GM19438 (cell line): ENCODE results near the gene CMTM6.
"Not testable (repeated sequence)": the region's sequence is repeated elsewhere in the genome, so short reads cannot be mapped to it uniquely, and the experiment has no call there.

ENCODE experiments used
- ATAC-seq: cut with Tn5 transposase; IDR thresholded peaks from one replicate; pipeline ENCODE4 v1.9.1; 2021; ENCODE audit warnings: low read depth; ENCODE audit not compliant: unreplicated experiment

Gene CMTM6

DNA sequence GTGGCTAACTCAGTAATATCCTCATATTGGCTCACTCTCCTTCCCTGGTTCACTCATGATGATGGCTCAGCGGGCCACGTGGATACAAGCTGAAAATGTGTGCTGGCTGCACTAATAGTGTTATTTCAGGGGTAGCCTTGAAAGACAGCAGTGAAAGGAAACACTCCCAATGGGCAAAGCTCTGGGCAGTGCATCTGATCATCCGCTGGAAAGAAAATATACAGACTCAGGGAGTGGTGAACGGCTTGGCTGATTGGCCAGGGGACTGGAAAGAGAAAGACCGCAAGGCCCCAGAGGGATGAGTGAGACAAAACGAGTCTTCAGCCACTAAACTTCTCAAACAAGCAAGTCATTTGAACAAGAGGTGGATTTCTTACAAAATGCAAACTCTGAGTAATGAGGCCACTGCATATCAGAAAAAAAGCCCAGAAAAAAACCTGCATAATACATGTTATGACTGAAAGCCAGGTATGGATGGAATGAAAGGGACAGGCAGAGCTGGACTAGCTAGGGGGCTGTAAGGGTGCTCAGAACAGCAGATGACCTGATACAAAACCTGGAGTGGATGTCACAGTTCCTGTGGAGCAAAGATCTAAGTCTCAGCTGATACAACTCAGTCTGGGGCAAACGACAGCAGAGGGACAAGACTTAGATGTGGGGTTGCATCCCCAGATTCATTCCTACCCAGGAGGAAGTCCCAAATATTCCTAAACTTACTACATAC is 33.3 kb downstream of the CMTM6 start:
- peak; percentile 33 for ATAC-seq

DNA sequence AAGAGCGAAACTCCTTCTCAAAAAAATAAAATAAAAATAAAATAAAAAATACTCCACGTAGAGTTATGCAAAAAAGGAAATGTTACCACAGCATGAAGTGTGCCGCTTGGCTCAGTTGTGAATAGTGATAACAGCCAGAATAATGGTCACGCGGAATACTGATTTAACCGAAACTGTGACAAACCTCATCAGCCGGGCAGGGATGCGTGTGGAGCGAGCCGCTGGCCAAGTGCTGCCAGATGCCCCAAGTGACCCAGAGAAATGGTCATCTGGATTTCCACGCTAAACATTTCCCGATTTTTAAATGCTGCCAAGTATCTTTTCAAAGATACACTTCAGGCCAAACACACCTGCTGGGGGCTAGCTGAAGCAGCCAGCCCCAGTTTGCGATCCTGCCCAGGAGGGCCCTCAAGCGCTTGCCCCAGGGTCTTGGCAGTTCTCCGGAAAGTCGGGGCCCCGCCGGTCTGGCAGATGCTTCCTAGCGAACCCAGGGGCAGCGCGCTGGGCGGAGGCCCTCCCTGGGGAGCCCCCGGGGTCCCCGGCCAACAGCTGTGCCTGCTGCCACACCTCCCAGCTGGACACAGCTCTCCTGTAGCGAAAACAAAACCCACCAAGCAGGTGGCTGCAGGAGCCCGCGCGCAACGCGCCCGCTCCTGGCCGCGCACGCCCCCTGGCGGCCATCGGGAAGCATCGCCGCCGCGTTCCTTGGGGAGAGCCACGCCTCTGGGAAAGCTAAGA is 35.1 kb downstream of the CMTM6 start:
- peak; percentile 68 for ATAC-seq

DNA sequence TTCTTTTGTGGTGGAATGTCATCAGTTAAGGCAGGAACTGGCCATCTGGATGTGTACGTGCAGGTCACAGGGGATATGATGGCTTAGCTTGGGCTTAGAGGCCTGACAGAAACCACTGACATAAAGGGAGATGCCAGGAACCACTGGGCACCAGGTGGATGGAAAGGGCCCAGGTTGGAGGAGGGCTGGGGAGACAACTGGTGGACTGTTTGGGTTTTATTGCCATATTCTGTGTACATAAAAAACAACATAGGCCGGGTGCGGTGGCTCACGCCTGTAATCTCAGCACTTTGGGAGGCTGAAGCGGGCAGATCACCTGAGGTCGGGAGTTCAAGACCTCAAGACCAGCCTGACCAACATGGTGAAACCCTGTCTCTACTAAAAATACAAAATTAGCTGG is 35.8 kb downstream of the CMTM6 start:
- not testable (repeated sequence) for ATAC-seq

DNA sequence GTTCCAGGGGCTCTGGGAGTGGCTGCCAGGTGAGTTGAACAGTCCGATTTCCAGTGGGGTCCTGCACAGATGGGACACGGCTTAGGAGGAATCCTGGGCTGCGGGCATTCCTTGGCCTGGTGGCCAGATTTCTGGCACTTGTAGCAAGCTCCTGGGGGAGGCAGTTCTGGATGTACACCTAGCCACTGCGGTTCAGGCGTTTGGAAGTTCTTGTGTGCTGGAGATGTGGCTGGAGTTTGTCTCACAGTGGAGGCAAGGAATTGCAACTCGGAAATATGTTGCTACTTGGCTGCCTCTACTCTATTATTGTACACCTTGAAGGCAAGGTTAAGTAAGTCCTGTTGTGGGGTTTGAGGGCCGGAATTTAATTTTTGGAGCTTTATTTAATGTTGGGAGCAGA is 37.9 kb downstream of the CMTM6 start:
- ATAC-seq = not testable (repeated sequence)

DNA sequence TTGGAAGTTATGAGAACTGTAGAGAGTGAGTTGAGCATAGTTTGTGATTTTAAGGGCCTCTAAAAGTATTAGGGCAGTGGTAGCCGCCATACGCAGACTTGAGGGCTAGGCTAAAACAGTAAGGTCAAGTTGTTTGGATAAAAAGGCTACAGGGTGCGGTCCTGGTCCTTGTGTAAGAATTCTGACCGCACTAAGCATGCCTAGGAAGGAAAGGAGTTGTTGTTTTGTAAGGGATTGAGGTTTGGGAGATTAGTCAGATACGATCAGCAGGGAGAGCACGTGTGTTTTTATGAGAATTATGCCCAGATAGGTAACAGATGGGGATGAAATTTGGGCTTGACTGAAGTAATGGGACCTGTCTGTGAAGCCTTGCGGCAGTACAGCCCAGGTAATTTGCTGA is 39.2 kb downstream of the CMTM6 start:
- not testable (repeated sequence) for ATAC-seq

DNA sequence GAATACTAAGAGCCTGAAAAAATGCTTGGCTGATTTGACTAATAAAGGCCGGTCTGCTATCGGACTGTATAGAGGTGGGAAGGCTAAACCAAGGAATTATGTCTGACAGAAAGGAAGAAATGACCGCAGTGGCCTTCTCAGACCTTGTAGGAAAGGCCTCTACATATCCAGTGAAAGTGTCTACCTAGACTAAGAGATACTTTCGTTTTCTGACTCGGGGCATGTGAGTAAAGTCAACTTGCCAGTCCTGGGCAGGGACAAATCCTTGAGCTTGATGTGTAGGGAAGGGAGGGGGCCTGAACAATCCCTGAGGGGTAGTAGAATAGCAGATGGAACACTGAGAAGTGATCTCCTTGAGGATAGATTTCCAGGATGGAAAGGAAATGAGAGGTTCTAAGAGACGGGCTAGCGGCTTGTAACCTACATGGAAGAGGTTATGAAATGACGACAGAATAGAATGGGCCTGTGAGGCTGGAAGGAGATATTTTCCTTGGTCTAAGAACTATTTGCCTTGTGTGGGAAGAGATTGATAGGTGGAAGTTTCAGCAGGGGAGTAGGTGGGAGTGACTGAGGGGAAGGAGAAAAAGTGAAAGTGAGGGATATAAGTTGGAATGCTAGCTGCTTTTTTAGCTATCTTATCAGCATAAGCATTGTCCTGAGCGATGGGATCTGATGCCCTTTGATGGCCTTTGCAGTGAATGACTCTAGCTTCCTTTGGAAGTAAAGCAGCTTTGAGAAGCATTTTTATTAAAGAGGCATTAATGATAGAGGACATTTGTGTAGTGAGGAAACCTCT is 40.3 kb downstream of the CMTM6 start:
- not testable (repeated sequence) for ATAC-seq

DNA sequence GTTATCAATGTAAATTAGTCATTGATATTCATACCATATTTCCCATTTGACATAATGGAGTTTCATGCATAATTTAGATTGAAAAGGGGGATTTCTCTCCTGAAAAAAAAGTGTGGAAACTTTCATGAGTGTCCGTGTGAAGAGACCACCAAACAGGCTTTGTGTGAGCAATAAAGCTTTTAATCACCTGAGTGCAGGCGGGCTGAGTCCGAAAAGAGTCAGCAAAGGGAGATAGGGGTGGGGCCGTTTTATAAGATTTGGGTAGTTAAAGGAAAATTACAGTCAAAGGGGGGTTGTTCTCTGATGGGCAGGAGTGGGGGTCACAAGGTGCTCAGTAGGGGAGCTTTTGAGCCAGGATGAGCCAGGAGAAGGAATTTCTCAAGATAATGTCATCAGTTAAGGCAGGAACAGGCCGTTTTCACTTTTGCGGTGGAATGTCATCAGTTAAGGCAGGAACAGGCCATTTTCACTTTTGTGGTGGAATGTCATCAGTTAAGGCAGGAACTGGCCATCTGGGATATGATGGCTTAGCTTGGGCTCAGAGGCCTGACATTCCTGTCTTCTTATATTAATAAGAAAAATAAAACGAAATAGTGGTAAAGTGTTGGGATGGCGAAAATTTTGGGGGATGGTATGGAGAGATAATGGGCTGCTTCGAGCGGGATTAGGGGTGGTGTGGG is 41.7 kb downstream of the CMTM6 start:
- not testable (repeated sequence) for ATAC-seq

DNA sequence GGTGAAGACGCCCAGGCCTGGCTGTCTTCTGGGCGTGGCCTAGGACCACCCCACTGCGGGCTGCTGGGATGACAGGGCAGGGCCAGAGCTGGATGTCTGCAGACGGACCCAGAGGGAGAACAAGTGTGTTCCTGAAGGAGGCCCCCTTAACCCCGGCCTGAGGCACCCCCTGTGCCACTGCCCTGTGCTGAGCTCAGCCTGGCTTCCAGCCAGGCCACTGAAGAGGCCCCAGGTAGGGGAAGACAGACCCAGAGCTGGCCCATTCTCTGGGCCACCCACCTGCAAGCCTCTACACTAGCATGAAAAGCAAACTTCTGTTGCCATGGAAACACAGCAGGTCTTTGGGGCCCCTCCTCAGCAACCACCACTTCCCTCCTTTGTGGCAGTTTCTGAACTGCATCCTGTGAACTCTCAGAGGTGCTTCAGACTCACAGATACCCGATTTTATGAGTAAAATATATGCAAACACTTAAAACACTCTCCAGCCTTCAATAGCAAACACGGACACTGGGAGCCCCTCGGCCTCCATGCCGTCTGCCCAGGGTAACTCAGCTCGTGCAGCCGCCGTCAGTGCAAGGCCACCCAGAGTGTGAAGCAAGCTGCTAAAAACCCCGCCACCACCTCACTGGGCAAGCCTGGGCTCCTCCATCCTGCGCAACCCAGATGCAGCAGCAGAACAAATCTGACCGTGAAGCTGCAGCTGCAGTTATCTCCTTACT is 42.5 kb downstream of the CMTM6 start:
- ATAC-seq = peak; percentile 91

DNA sequence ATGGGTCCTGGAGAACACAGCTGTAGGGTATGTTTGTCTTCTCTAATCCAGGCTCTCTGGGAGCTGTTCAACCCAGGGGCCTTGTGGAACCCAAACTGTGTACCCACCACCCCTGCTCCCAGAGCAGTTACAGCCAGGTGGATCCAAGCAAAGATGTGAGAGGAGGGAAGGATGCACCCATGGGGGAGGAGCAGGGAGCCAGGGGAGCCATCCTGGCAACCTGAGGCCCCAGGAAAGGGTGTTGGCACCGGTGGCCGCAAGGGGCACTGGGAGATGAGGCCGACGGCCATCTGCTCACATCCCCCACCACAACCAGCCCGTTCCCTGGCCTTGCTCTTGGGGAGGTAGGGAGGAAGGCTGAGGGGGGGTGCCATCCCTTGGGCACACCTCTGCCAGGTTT is 43.2 kb downstream of the CMTM6 start:
- ATAC-seq = no peak

DNA sequence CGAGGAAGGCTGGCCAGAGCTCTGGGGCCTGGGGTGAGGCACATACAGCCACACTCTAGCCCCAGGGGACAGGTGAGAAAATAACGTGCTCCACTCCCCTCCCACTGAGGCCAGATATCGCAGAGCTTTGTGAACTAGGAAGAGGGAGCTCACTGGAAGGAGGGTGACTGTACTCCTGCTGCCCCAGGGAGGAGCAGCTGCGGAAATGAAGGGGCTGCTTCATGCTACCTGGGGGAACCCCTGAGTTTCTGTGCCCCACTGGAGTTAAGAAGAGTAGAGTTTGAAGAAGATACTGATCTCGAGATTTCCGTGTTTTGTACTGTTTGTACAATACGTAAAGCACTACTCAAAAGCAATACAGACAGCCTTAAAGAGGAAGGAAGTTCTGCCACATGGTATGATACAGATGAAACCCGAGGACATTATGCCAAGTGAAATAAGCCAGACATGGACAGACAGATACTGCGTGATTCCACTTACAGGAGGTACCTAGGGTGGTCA is 44.6 kb downstream of the CMTM6 start:
- ATAC-seq = no peak

DNA sequence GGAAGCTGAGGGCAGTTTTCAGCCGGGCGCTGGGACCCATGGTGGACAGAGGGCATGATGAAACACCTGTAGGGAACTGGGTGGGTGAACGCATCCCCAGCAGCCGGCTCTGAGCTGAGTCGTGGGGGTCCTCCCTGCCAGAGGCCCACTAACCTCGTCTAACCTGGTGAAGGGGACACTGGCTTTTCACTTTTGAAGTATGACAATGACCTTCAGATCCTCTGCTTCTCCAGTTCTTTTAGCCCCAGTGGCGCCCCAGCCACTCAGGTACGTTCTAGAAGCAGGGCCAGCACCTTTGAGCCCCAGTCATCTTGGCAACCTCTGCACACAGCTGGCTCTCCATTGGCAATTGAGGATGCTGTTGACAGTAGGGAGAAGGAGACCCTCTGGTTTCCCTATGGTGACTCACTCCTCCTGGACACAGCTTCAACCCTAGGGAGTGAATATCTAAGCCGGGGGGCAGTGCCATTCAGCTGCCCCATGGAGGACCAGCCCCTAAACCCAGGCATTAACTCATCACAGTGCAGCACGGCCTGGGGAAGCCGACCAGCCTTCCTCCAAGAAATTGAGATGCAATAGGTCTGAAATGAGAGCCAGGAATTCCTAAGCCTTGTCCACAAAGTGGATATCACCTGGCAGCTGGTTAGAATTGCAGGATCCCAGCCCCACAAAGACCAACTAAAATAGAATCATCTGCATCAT is 46.1 kb downstream of the CMTM6 start:
- ATAC-seq = no peak

DNA sequence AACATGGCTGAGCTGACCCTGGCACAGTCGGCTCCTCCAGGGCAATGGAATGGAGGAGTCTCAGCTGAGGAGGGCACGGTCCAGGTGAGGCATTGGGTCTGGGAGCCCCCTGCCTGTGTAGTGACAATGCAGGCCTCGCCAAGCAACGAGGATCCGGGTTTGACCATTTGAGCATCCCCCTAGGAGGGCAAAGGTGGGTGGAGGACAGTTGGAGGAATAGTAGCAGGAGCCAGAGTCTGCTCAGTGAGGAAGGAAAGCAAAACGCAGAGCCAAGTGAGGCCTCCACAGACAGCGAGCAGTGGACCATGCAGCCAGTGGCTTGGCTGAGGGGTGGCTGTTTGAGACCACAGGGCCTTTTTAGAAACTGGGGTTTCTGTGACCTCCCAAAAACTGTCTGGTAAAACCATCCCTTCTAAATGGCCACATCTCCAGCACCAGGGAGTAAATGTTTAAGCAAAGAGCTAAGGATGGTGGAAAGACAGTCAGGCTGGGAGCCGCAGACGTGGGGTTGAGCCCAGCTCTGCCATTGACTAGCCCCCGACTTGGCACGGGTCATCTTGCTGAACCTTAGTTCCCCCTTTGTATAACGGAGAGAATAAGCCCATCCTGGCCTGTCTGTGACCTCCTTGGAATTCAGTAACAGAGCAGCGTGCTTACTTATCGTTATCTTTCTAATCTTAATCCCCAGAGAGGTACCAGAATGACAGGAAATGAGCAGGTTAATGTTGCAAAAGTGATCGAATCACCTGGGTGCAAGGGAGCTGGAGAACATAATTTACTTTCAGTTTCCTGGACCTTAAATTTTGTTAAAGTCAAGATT is 46.8 kb downstream of the CMTM6 start:
- ATAC-seq = peak; percentile 48

DNA sequence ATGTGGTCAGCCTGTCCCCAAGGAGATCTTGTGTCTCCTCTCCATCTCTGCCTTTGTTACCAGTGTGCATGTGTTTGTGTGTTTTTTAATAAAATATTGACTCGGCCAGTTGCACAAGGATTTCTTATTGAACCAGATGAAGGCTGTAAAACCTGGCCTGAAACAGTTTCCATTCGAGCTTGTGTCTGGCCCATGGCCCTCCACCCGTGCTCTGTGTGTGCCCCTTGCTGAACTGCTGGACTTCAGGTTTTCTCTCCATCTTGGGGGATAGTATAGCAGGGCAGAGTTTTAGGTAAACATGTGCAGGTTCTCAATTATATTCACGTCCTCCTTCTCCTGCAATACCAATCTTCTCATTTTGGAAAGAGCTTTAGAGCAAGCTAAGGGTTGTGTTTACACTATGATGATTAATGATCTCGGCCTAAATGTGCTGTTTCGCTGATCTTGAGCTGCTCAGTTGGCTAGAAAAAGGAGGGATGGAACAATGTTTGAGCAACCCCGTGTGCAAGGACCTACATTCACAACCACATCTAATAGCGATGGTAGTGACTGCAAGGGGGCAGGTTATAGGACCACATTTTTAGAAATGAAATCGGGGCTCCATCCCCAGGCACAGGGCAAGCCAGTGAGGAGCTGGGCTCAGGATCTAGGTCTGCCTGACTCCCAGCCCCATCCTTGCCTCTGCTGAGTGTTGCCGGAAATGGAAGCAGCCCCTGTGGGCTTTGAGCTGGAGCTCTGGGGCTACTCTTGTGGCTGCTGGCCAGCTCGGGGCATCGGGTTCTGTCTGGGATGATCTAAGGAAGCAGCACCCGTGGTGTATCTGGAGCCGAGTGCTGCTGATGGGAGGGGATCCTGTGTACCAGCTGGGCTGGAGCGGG is 47.7 kb downstream of the CMTM6 start:
- ATAC-seq = no peak

DNA sequence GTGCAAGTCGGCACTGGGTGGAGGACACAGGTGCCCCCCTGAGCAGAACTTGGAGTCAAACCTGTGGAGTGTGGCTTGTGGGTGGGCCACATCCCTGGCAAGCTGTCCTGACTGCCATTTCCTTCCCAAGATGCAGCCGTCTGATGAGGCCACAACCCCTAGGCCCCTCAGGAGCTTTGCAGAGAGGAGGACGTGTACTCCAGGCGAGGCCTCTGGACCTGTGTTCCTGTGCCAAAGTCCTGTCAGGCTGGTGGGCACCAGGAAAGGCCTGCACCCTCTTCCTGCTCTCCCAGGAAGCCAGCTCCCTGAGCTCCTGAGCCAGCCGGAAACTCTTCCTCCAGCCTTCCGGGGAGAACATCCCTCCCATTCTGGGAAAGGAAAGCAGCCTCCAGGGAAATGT is 48.5 kb downstream of the CMTM6 start:
- no peak for ATAC-seq

DNA sequence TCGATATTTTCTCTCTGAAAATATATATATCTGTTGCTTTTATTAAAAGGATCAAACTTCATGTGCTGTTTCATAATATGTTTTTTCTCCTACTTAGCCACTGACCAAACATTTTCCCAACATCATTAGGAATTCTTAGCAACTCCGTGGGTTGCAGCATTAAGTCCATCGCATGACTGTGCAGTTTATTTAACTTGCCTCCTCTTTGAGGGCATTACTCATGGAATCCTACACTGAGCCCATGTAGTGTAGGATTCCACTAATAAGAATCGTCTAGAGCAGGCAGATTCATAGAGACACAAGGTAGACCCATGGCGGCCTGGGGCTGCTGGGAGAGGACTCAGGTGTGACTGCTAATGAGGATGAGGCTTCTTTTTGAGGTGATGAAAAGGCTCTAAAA is 49.3 kb downstream of the CMTM6 start:
- no peak for ATAC-seq

DNA sequence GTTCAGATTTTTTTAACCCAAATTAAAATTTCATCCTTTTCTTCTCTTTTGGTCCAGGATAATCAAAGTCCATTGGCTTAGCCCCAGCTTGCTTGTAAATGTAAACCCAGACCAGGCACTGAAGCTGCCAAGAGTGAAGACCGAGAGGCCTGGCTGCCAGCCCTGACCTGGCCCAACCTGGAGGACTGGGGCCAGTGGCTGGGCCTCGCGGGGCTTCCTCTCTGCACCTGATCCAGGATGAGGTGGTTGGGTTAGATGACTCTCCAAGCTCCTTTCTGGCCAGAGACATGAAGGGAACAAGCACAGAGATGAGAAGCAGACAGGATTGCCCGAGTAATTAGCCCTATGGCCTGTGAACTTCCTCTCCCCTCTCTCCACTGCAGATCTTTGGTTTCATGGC is 50.6 kb downstream of the CMTM6 start:
- ATAC-seq = no peak

DNA sequence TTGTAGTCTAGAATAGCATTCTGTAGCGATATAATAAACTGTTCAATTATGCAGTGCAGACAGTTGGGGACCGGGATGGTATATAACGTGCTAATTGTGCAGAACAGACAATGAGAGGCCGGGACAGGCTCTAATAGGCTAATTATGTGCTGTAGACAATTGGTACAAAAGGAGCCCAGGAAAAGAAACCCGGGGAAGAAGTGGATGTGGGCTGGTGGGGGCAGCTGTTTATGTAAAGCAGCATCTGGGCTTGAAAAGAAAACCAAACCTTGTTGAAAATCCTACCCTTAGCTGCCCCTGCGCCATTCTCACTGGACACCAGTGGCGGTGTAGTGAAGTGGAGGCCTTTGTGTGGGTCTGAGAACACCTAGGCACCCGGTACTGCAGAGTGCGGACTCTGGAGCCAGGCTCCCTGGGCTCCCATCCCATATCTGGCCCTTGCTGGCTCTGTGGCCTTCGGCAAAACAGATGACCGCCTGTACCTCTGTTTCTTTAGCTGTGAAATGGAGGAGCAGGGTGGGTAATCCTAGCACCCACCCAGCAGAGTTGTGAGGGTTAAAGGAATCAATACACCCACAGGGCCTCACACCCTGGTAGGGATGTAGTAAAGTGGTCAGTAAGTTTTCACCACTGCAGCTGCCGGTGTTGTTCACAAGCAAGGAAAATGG is 51.5 kb downstream of the CMTM6 start:
- no peak for ATAC-seq
